Measurements from ENCODE around the gene TMEFF1.

- no peak for TF ChIP-seq POLR2A (IDR thresholded peaks at IDR 0.05; ENCODE audit: low read length)
- TF ChIP-seq GATA1 (IDR thresholded peaks at IDR 0.05; ENCODE audit: low read depth, low read length): no peak
Observed at GRCh38 chr9:100466829-100467221, 6.1 kb upstream of the TMEFF1 start.
